HG02798 (cell line): Measurements from ENCODE around the gene DCP1B.

Experiments
- ATAC-seq: cut with Tn5 transposase; IDR thresholded peaks from one replicate; pipeline ENCODE4 v1.9.1; 2021; ENCODE audit warnings: mild to moderate bottlenecking; ENCODE audit not compliant: unreplicated experiment, poor library complexity

Gene DCP1B

GRCh38 chr12:2018391-2018790 is 14.1 kb upstream of the DCP1B start:
- ATAC-seq: no peak

GRCh38 chr12:2017546-2018337 is 13.5 kb upstream of the DCP1B start:
- no peak for ATAC-seq

- ATAC-seq: no peak
These were observed 12.7 kb upstream of the DCP1B start for GRCh38 chr12:2016862-2017545.

- ATAC-seq: no peak
These were observed 10.0 kb upstream of the DCP1B start for GRCh38 chr12:2014231-2014630.

- no peak for ATAC-seq
These were observed 9.4 kb upstream of the DCP1B start for GRCh38 chr12:2013527-2014223.

- no peak for ATAC-seq
These were observed 8.8 kb upstream of the DCP1B start for GRCh38 chr12:2013086-2013485.

GRCh38 chr12:2011643-2012607 is 7.7 kb upstream of the DCP1B start:
- no peak for ATAC-seq

GRCh38 chr12:2009623-2010022 is 5.4 kb upstream of the DCP1B start:
- no peak for ATAC-seq

GRCh38 chr12:2008677-2009076 is 4.4 kb upstream of the DCP1B start:
- ATAC-seq: no peak

GRCh38 chr12:2003676-2004112 is 563 bp downstream of the DCP1B start:
- ATAC-seq: no peak

- no peak for ATAC-seq
These were observed 8.9 kb downstream of the DCP1B start for GRCh38 chr12:1995205-1995896.

GRCh38 chr12:1994429-1995143 is 9.7 kb downstream of the DCP1B start:
- no peak for ATAC-seq

GRCh38 chr12:1993871-1994371 is 10.3 kb downstream of the DCP1B start:
- no peak for ATAC-seq

- ATAC-seq: no peak
These were observed 10.9 kb downstream of the DCP1B start for GRCh38 chr12:1993341-1993740.

- ATAC-seq: no peak
These were observed 11.5 kb downstream of the DCP1B start for GRCh38 chr12:1992732-1993131.

GRCh38 chr12:1989111-1989510 is 15.1 kb downstream of the DCP1B start:
- no peak for ATAC-seq

GRCh38 chr12:1984759-1985158 is 19.5 kb downstream of the DCP1B start:
- no peak for ATAC-seq

- no peak for ATAC-seq
These were observed 24.0 kb downstream of the DCP1B start for GRCh38 chr12:1980282-1980681.
